Progenitor cell of endocrine pancreas (in vitro differentiated cells): ENCODE measurements around the gene PAGE4. TPM values are rescaled to one million over a fixed set of nuclear protein-coding genes. Genes with fewer than 3 reads are reported as not detected.

Experiments used
- DNase-seq: peaks from one replicate; pipeline ENCODE4 v3.0.0; 2021; ENCODE audit warnings: low spot score; ENCODE audit not compliant: unreplicated experiment
- H3K27ac Mint-ChIP-seq: 2 replicates; pipeline ENCODE4 v1.8.0; 2021; ENCODE audit warnings: mild to moderate bottlenecking, moderate library complexity, mixed read lengths
- H3K27me3 Mint-ChIP-seq: 2 replicates; pipeline ENCODE4 v1.8.0; 2021; ENCODE audit warnings: mixed read lengths
- H3K36me3 Mint-ChIP-seq: 2 replicates; pipeline ENCODE4 v1.8.0; 2022; ENCODE audit warnings: mixed read lengths; ENCODE audit not compliant: insufficient read depth
- H3K4me1 Mint-ChIP-seq: 2 replicates; pipeline ENCODE4 v1.8.0; 2021; ENCODE audit warnings: low read depth, mixed read lengths
- H3K4me3 Mint-ChIP-seq: 2 replicates; pipeline ENCODE4 v1.8.0; 2021; ENCODE audit warnings: low read depth, mild to moderate bottlenecking, moderate library complexity, mixed read lengths
- H3K9me3 Mint-ChIP-seq: 2 replicates; pipeline ENCODE4 v1.8.0; 2021; ENCODE audit warnings: low read depth, mixed read lengths
- total RNA-seq: library from RNA; stranded (reverse); gene quantifications from 2 replicates; pipeline ENCODE4 v1.2.1, GENCODE V29; 2021
- TF ChIP-seq, protein P1 (sequence below): fragments of 200-600 bp; sonication (generic); IDR thresholded peaks from one replicate; pipeline ENCODE4 v1.5.0; 2021; ENCODE audit warnings: antibody characterized with exemption, mild to moderate bottlenecking; ENCODE audit not compliant: unreplicated experiment

Gene PAGE4
- total RNA-seq, 1 donor from 2014 or later: not detected

DNA sequence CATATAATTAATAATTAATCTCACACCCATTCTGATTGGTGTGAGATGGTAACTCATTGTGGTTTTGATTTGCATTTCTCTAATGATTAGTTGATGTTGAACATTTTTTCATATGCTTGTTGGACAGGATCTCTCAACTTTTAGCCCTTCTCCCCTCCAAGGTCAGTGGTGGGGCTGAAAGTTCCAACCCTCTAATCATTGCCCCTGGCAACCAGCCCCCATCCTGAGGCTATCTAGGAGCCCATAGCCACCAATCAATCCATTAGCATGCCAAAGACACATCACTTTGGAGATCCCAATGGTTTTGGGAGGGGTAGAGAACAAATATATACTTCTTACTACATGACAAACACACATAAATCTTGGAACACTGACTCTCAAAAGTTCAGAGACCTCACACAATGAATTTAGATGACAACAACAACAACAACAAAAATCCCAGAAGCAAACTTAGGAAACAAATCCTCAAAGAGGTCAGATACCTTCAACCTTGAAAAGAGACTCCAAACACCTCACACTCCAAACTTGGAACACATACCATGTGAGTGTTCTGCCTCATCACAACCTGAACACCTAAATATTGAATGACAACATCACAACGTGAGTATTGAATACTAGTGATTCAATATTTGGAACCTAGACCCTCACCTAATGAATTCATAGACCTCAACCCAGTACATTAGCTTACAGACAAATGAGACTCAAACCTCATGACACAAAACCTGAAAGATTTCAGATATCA lies 19.0 kb upstream of the PAGE4 start:
- Mint-ChIP-seq H3K27ac (no peak overlapping the region), H3K27me3 (peaks cover 3% of the 10 kb centered on the region), H3K4me1 (peaks cover 12% of the 10 kb centered on the region), H3K4me3 (no peak overlapping the region), H3K9me3 (peaks cover 27% of the 10 kb centered on the region), H3K36me3 (no peaks in the 10 kb centered on the region)
- DNase-seq: no peak
- TF ChIP-seq, protein P1, sequence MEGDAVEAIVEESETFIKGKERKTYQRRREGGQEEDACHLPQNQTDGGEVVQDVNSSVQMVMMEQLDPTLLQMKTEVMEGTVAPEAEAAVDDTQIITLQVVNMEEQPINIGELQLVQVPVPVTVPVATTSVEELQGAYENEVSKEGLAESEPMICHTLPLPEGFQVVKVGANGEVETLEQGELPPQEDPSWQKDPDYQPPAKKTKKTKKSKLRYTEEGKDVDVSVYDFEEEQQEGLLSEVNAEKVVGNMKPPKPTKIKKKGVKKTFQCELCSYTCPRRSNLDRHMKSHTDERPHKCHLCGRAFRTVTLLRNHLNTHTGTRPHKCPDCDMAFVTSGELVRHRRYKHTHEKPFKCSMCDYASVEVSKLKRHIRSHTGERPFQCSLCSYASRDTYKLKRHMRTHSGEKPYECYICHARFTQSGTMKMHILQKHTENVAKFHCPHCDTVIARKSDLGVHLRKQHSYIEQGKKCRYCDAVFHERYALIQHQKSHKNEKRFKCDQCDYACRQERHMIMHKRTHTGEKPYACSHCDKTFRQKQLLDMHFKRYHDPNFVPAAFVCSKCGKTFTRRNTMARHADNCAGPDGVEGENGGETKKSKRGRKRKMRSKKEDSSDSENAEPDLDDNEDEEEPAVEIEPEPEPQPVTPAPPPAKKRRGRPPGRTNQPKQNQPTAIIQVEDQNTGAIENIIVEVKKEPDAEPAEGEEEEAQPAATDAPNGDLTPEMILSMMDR: no peak

DNA sequence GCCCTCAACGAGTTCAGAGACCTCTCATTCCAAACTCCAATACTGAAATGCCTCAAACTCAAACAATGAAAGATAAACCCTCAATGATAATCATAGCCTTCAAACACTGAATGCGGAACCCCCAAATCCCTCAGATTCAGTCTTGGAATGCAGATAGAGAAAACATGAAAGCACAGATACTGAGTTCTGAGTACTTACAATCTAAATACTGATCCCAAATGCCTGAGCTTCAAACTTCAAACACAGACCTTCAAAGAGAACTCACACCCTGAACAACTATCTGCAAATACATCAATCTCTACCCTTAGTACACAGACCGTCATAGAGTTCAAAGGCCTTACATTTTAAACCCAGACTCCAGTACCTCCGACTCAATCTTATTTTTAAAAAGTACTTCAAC lies 16.9 kb upstream of the PAGE4 start:
- Mint-ChIP-seq H3K9me3 (peaks cover 39% of the 10 kb centered on the region), H3K36me3 (peaks cover 2% of the 10 kb centered on the region), H3K27ac (no peak overlapping the region), H3K4me1 (peaks cover 12% of the 10 kb centered on the region), H3K4me3 (no peak overlapping the region), H3K27me3 (no peaks in the 10 kb centered on the region)
- TF ChIP-seq, protein P1: no peak
- no peak for DNase-seq

DNA sequence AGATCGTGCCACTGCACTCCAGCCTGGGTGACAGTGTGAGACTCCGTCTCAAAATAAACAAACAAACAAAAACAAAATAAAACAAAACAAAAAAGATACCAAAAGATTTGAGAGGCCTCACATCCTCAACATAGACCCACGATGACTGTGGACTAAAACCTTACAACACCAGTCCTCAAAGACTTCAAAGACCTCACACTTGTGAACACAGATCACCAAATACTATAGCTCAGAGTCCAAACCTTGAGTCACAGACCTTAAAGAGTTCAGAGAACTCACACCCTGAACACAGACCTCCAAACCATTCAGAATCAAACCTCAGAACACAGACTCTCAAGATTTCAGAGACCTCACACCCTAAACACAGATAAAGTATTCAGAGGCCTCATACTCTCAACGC lies 12.7 kb upstream of the PAGE4 start:
- TF ChIP-seq, protein P1: no peak
- H3K9me3 Mint-ChIP-seq: peaks cover 24% of the 10 kb centered on the region
- H3K4me3 Mint-ChIP-seq: no peak overlapping the region
- no peaks in the 10 kb centered on the region for H3K27me3 Mint-ChIP-seq
- peaks cover 2% of the 10 kb centered on the region for H3K36me3 Mint-ChIP-seq
- no peak for DNase-seq
- H3K4me1 Mint-ChIP-seq: peaks cover 11% of the 10 kb centered on the region
- H3K27ac Mint-ChIP-seq: no peak overlapping the region

DNA sequence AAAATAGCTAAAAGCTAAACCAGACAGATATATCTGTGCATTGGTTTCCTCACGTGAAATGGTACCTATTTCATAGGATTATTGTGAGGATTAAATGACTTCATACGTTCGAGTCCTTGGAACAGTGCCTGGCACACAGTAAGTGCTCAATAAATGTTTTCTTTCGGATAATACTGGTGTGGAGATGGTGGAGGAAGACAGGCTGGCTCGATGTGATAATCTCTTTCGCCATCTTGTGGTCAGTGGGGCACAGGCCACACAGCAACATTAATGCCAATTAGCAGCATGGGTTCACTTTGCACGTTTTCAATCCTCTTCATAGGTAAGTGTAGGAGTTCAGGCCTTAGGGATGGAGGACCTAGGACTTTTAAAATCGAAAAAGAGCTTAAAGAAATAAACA lies 9.3 kb downstream of the PAGE4 start:
- H3K27ac Mint-ChIP-seq: no peak overlapping the region
- TF ChIP-seq, protein P1: peak; percentile 66
- no peaks in the 10 kb centered on the region for H3K36me3 Mint-ChIP-seq
- no peak for DNase-seq
- no peaks in the 10 kb centered on the region for H3K27me3 Mint-ChIP-seq
- H3K9me3 Mint-ChIP-seq: peaks cover 5% of the 10 kb centered on the region
- H3K4me3 Mint-ChIP-seq: no peak overlapping the region
- H3K4me1 Mint-ChIP-seq: no peaks in the 10 kb centered on the region

DNA sequence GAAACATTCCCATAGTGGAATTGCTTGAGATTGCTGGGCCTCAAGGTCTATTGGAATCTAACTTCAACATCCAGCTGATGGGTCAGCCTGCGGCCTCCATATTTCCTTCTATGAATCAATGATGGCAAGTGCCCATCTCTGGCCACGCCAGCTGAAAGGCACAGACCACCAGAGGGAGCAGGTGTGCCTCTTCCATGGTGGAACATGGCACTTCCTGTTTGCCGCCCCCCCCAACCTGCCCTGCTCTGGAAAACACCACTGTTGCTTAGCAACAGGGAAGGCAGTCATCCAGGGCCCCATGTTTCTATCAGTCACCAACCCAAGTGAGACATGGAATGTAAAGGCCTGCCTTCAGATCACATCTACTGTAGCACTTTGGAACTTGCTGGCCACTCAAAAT lies 11.6 kb downstream of the PAGE4 start:
- no peaks in the 10 kb centered on the region for H3K4me1 Mint-ChIP-seq
- TF ChIP-seq, protein P1: peak; percentile 54
- H3K4me3 Mint-ChIP-seq: no peak overlapping the region
- H3K36me3 Mint-ChIP-seq: no peaks in the 10 kb centered on the region
- peak; percentile 39 for DNase-seq
- peaks cover 9% of the 10 kb centered on the region for H3K9me3 Mint-ChIP-seq
- no peaks in the 10 kb centered on the region for H3K27me3 Mint-ChIP-seq
- no peak overlapping the region for H3K27ac Mint-ChIP-seq
